ENCODE results near the gene USP14. TPM values are rescaled to one million over a fixed set of nuclear protein-coding genes. Genes with fewer than 3 reads are reported as not detected.

The USP14 gene
- total RNA-seq, 1 experiment from 2014 or later, result 56.1 TPM

DNA sequence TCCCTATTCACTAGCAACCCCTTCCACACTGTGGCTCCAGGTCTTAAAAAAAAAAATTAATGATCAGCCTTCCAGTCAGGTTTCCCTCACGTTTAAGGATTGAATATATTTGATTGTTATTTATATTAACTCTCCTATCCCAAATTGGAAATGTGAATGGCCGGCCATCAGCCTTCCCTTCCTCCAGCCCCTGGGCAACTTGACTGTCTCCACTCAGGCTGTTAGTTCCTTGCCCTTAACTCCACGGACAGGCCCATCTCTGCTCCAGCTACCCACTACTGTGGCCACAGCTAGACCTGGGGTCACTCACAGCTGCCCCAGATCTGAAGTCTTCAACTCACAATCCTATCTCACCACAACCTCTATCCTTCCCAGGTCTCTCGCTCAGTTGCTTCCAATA is 69.5 kb downstream of the USP14 start:
- H3K4me3 ChIP-seq (replicated peaks in 1 of 2; ENCODE audit: low read depth in 1 of 2, low read length in 2 of 2), result no peak overlapping the region
- H3K9ac ChIP-seq (ENCODE audit: low read length), result no peak overlapping the region
- no peaks in the 10 kb centered on the region for H4K20me1 ChIP-seq (ENCODE audit: insufficient read depth)
- intact Hi-C loops (cut with micrococcal nuclease), result no loop called here
- no peaks in the 10 kb centered on the region for H3K9me2 ChIP-seq (ENCODE audit: insufficient read depth)
- H3K9me3 ChIP-seq (ENCODE audit: control insufficient read depth in 1 of 2, insufficient read depth in 1 of 2, low read depth in 1 of 2, low read length in 2 of 2), result no peaks in the 10 kb centered on the region
- no peak overlapping the region for H2AFZ ChIP-seq (ENCODE audit: low read depth, low read length, poor library complexity, severe bottlenecking)
- no peak for DNase-seq (ENCODE audit: low read depth, low spot score)
- no peaks in the 10 kb centered on the region for H3K79me2 ChIP-seq (ENCODE audit: insufficient read depth, low read length)
- CTCF ChIA-PET, result no interaction called here
- H3K4me2 ChIP-seq (ENCODE audit: low read length), result no peak overlapping the region
- no peaks in the 10 kb centered on the region for H3K27me3 ChIP-seq (ENCODE audit: insufficient read depth, low read length)
- RAD21 ChIA-PET (ENCODE audit: low non-redundant PET in 1 of 2, low total read pairs in 2 of 2, uncharacterized antibody in 2 of 2, unreplicated experiment in 2 of 2), result no interaction called here
- TF ChIP-seq JUND (IDR thresholded peaks at IDR 0.05), result no peak
- TF ChIP-seq, protein P1, sequence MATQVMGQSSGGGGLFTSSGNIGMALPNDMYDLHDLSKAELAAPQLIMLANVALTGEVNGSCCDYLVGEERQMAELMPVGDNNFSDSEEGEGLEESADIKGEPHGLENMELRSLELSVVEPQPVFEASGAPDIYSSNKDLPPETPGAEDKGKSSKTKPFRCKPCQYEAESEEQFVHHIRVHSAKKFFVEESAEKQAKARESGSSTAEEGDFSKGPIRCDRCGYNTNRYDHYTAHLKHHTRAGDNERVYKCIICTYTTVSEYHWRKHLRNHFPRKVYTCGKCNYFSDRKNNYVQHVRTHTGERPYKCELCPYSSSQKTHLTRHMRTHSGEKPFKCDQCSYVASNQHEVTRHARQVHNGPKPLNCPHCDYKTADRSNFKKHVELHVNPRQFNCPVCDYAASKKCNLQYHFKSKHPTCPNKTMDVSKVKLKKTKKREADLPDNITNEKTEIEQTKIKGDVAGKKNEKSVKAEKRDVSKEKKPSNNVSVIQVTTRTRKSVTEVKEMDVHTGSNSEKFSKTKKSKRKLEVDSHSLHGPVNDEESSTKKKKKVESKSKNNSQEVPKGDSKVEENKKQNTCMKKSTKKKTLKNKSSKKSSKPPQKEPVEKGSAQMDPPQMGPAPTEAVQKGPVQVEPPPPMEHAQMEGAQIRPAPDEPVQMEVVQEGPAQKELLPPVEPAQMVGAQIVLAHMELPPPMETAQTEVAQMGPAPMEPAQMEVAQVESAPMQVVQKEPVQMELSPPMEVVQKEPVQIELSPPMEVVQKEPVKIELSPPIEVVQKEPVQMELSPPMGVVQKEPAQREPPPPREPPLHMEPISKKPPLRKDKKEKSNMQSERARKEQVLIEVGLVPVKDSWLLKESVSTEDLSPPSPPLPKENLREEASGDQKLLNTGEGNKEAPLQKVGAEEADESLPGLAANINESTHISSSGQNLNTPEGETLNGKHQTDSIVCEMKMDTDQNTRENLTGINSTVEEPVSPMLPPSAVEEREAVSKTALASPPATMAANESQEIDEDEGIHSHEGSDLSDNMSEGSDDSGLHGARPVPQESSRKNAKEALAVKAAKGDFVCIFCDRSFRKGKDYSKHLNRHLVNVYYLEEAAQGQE (IDR thresholded peaks at IDR 0.05; ENCODE audit: low read depth), result no peak
- TF ChIP-seq SP1 (IDR thresholded peaks at IDR 0.05; ENCODE audit: low read depth), result no peak
- TF ChIP-seq ZFX (IDR thresholded peaks at IDR 0.05), result no peak
- TF ChIP-seq YY1 (IDR thresholded peaks at IDR 0.05; ENCODE audit: extremely low read depth, insufficient replicate concordance, low read depth, low read length), result no peak
- TF ChIP-seq ELF1 (IDR thresholded peaks at IDR 0.05; ENCODE audit: borderline replicate concordance, low read depth), result no peak
- TF ChIP-seq TCF7L2 (IDR thresholded peaks at IDR 0.05; ENCODE audit: borderline replicate concordance, extremely low read depth, insufficient read depth, insufficient read length), result no peak
- TF ChIP-seq CEBPB (IDR thresholded peaks at IDR 0.05; ENCODE audit: low read depth), result no peak
- no peak for TF ChIP-seq ZNF274 (IDR thresholded peaks at IDR 0.05; ENCODE audit: low read depth, low read length)
- no peak for TF ChIP-seq POLR2AphosphoS5 (IDR thresholded peaks at IDR 0.05; ENCODE audit: low read depth, low read length)
- TF ChIP-seq EGR1 (IDR thresholded peaks at IDR 0.05; ENCODE audit: low read depth), result no peak
- no peak for TF ChIP-seq EZH2phosphoT487 (IDR thresholded peaks at IDR 0.05; ENCODE audit: borderline replicate concordance)
- TF ChIP-seq, protein P2, sequence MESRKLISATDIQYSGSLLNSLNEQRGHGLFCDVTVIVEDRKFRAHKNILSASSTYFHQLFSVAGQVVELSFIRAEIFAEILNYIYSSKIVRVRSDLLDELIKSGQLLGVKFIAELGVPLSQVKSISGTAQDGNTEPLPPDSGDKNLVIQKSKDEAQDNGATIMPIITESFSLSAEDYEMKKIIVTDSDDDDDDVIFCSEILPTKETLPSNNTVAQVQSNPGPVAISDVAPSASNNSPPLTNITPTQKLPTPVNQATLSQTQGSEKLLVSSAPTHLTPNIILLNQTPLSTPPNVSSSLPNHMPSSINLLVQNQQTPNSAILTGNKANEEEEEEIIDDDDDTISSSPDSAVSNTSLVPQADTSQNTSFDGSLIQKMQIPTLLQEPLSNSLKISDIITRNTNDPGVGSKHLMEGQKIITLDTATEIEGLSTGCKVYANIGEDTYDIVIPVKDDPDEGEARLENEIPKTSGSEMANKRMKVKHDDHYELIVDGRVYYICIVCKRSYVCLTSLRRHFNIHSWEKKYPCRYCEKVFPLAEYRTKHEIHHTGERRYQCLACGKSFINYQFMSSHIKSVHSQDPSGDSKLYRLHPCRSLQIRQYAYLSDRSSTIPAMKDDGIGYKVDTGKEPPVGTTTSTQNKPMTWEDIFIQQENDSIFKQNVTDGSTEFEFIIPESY (IDR thresholded peaks at IDR 0.05; ENCODE audit: extremely low read depth, insufficient replicate concordance, low read length), result no peak
- TF ChIP-seq, protein P3, sequence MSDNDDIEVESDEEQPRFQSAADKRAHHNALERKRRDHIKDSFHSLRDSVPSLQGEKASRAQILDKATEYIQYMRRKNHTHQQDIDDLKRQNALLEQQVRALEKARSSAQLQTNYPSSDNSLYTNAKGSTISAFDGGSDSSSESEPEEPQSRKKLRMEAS (IDR thresholded peaks at IDR 0.05), result no peak
- TF ChIP-seq EZH2 (IDR thresholded peaks at IDR 0.05), result no peak
- TF ChIP-seq SIN3A (IDR thresholded peaks at IDR 0.05; ENCODE audit: low read depth), result no peak
- TF ChIP-seq, protein P4, sequence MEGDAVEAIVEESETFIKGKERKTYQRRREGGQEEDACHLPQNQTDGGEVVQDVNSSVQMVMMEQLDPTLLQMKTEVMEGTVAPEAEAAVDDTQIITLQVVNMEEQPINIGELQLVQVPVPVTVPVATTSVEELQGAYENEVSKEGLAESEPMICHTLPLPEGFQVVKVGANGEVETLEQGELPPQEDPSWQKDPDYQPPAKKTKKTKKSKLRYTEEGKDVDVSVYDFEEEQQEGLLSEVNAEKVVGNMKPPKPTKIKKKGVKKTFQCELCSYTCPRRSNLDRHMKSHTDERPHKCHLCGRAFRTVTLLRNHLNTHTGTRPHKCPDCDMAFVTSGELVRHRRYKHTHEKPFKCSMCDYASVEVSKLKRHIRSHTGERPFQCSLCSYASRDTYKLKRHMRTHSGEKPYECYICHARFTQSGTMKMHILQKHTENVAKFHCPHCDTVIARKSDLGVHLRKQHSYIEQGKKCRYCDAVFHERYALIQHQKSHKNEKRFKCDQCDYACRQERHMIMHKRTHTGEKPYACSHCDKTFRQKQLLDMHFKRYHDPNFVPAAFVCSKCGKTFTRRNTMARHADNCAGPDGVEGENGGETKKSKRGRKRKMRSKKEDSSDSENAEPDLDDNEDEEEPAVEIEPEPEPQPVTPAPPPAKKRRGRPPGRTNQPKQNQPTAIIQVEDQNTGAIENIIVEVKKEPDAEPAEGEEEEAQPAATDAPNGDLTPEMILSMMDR (IDR thresholded peaks at IDR 0.05 in 2 of 3, conservative IDR thresholded peaks at IDR 0.05 in 1 of 3; ENCODE audit: borderline replicate concordance in 1 of 3, insufficient read depth in 1 of 3, low read depth in 2 of 3, low read length in 2 of 3), result no peak
- no peak for TF ChIP-seq RAD21 (IDR thresholded peaks at IDR 0.05; ENCODE audit: low read depth)
- no peak for TF ChIP-seq SRF (IDR thresholded peaks at IDR 0.05; ENCODE audit: low read depth)
- TF ChIP-seq POLR2A (IDR thresholded peaks at IDR 0.05; ENCODE audit: borderline replicate concordance, extremely low read depth, insufficient read depth, insufficient read length), result no peak
- POLR2A ChIA-PET, result no interaction called here
- H3K4me1 ChIP-seq (ENCODE audit: control insufficient read depth in 1 of 2, insufficient read depth in 2 of 2, low read length in 2 of 2), result no peaks in the 10 kb centered on the region
- no peak overlapping the region for H3K27ac ChIP-seq (ENCODE audit: low read depth, low read length)
- no peaks in the 10 kb centered on the region; a peak in 1 of 4 replicates for H3K36me3 ChIP-seq (ENCODE audit: control insufficient read depth in 1 of 2, insufficient read depth in 2 of 2, low read length in 2 of 2)
- no peak for ATAC-seq
- no TSS peak for BruUV-seq (replicated peaks)
